Measurements from ENCODE around the gene SSBP3.

SSBP3 gene

DNA sequence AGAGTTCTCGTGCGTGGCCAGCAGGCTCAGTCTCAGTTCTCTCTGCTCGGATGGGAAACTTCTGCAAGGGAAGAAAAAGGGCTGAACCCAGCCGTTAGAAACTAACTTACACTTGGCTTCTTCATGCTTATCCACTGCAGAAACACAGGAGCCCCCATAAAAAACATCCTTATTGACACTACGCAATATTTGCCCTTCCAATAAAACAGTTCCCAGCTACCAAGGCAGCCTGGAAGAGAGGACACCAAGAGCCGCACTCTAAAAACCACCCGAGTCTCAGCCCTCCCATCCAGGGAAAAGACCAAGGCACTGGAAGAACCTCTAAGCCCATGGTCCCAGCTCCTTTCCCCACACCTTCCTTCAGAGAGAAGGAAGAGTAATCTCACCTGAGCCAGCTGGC is 61.1 kb downstream of the SSBP3 start:
- in situ Hi-C loops (cut with HindIII; ENCODE audit: low pct_unique_long_range_greater_than_20kb, low sequenced_read_pairs), result no loop called here
- TF ChIP-seq JUND (IDR thresholded peaks at IDR 0.05; ENCODE audit: low read depth), result no peak
- DNase-seq (ENCODE audit: low read depth in 1 of 2, low spot score in 1 of 2), result no peak

DNA sequence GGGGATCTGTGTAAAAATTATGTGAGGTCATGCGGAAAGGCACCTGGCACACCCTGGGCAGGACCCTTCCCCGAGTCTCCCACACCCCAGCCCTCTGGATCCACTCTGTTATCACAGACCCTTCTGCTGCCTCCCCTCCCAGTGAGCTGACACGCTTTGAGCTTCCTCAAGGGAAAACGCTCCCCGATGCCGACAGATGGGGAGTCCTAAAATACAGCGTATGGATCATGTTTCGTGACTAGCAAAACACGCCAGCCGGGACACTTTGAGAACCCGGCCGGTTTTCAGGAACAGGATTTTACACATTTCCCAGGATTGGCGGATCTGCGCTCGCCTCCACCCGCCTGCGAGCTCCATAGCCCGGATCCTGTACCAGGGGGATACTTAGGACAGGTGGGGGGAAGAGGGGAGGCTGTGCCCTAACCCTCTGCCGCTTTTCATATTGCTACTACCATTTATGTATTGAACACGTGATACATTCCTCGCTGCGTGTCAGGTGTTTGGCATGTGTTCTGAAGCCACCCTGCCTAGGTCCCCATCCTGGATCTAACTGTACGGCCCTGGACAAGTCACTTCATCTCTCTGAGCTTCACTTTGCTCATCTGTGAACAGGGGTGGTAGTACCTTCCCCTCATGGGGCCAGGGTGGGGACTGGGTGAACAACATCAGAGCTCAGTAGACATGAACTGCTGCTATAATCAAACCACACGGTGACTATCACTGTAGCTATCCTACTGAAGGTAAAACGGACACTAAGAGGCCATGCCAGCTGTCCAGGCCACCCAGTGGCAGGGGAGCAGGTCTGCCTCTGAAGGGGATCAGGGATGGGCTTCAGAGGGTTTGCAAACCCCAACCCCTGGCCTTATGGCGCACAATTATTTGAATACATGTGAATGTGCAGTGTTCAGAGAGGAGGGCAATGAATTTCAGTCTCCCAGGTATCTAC is 63.2 kb downstream of the SSBP3 start:
- DNase-seq (ENCODE audit: low read depth in 1 of 2, low spot score in 1 of 2), result no peak
- in situ Hi-C loops (cut with HindIII; ENCODE audit: low pct_unique_long_range_greater_than_20kb, low sequenced_read_pairs), result no loop called here
- no peak for TF ChIP-seq JUND (IDR thresholded peaks at IDR 0.05; ENCODE audit: low read depth)

DNA sequence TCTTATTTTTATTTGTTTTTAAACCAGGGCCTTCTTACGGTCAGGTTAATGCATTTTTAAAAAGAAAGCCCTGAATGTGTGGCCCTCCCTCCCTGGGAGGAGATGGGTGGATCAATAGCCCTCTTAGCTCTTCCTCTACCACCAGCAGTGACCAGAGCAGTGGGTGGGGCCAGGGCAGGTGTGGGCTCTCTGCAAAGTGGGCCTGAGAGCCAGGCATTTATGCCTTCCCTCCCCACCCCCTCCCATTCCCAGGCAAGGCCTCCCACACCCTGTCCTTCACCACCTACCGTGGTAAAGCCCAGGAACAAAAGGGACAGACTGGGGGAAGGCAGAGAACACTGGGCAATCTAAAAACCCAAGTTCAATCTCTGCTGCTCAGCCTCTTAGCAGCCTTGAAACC is 63.9 kb downstream of the SSBP3 start:
- no peak for DNase-seq (ENCODE audit: low read depth in 1 of 2, low spot score in 1 of 2)
- in situ Hi-C loops (cut with HindIII; ENCODE audit: low pct_unique_long_range_greater_than_20kb, low sequenced_read_pairs), result no loop called here
- no peak for TF ChIP-seq JUND (IDR thresholded peaks at IDR 0.05; ENCODE audit: low read depth)

DNA sequence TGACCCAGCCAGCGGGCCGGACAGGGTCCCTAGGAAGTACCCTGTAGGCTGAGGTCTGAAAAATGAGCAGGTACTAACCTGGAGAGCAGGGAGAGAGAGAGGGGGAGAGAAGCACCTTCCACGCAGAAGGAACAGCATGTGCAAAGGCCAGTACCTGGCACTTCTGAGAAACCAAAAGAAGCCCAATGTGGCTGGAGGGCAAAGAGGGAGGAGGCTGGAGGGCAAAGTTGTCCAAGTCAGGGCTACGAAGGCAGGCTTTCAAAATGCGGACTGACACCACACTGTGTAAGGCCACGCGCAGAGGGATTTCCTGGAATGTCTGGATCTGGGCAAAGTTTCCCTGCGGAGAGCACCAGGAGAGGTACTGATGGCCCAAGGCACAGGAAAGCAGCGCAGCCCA is 64.4 kb downstream of the SSBP3 start:
- no peak for TF ChIP-seq JUND (IDR thresholded peaks at IDR 0.05; ENCODE audit: low read depth)
- in situ Hi-C loops (cut with HindIII; ENCODE audit: low pct_unique_long_range_greater_than_20kb, low sequenced_read_pairs), result no loop called here
- DNase-seq (ENCODE audit: low read depth in 1 of 2, low spot score in 1 of 2), result no peak

DNA sequence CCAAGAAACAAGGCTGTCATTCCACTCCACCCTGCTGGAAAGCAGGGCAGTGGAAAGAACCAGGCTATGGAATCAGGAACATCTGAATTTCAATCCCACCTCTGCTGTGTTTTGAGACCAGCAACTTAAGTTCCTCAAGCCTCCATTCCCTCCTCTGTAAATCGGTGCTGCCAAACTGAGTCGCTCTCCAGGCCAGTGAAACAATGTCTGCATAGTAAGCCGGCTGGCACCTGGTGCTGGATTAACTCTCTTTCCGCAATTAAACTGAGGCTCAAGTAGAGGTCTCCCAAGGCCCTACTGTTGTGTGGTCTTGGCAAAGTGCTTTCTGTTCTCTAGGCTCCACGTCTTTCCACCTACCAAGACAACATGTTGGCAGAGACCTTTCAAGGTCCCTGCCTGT is 65.3 kb downstream of the SSBP3 start:
- no peak for TF ChIP-seq JUND (IDR thresholded peaks at IDR 0.05; ENCODE audit: low read depth)
- in situ Hi-C loops (cut with HindIII; ENCODE audit: low pct_unique_long_range_greater_than_20kb, low sequenced_read_pairs), result no loop called here
- DNase-seq (ENCODE audit: low read depth in 1 of 2, low spot score in 1 of 2), result no peak

DNA sequence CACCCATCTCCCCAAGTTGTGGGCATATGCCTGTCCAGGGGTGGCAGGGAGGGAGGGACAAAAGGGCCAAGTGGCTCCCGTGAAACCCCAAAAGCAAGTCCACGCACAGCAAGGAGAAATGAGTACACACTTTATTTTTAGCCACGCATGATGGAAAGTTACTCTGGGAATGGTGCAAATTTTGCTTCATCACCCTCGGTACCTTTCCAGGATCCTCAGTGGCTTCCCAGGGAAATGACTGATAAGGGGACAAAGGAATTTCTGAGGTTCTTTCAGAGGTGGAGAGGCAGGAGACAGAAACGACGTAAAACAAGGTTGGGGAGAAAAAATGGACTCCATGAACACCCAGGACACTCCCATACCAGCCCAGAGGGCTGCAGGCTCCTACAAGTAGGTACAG is 65.8 kb downstream of the SSBP3 start:
- DNase-seq (ENCODE audit: low read depth in 1 of 2, low spot score in 1 of 2), result no peak
- TF ChIP-seq JUND (IDR thresholded peaks at IDR 0.05; ENCODE audit: low read depth), result no peak
- in situ Hi-C loops (cut with HindIII; ENCODE audit: low pct_unique_long_range_greater_than_20kb, low sequenced_read_pairs), result no loop called here

DNA sequence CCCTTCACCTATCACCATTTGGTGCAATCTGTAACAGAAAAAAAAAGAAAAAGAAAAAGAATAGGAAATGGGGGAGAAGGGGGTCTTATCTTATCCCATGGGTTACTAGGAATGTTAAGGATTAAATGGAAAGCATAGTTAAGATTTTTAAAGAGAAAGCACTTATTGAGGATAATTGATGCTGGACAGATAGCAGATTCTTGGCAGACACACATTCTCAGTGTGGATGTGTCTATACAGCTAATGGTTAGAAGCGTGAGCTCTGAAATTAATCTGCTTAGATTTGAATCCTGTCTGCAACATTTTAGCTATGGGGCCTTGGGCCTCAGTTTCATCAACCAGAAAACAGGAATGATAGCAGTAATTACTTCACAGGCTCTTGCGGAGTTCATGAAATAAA is 67.1 kb downstream of the SSBP3 start:
- in situ Hi-C loops (cut with HindIII; ENCODE audit: low pct_unique_long_range_greater_than_20kb, low sequenced_read_pairs), result no loop called here
- TF ChIP-seq JUND (IDR thresholded peaks at IDR 0.05; ENCODE audit: low read depth), result no peak

DNA sequence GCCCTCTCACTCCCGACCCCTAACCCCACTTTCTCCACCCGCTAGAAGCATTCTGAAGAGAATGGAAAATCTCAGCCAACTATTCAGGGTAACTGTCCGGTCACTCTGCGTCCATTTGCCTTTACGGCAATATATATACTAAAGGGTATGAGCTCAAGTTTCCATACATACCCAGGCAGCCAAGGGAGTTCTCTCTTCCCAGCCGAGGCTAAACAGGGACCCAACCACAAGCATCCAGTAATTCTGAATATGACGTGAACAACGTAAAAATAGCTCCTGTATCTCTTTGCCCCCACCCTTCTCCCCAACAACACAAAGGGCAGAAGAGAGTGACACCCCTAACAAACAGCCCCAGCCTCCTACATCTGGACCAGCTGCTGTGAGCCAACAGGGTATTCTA is 67.7 kb downstream of the SSBP3 start:
- DNase-seq (ENCODE audit: low read depth in 1 of 2, low spot score in 1 of 2), result no peak
- in situ Hi-C loops (cut with HindIII; ENCODE audit: low pct_unique_long_range_greater_than_20kb, low sequenced_read_pairs), result no loop called here
- no peak for TF ChIP-seq JUND (IDR thresholded peaks at IDR 0.05; ENCODE audit: low read depth)

More for the DNA sequence above, 67.1 kb downstream of the SSBP3 start:
- DNase-seq (ENCODE audit: low read depth in 1 of 2, low spot score in 1 of 2), result no peak

DNA sequence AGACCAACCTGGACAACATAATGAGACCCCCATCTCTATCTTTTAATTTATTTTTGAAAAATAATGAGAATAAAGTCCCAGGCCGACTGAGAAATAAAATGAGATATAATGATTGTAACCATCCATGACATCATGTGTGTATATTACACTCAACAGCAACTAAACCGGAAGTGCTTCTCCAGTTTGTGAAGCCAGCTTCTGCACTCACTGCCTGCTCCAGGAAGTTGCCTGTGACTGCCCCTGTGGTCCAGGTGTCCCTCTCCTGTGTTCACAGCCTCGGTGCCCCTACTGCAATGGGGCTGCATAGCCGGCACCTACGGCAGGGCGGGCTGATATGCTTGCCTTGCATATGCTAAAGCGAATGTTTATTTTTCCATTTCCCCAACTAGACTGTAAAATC is 68.3 kb downstream of the SSBP3 start:
- no peak for TF ChIP-seq JUND (IDR thresholded peaks at IDR 0.05; ENCODE audit: low read depth)
- DNase-seq (ENCODE audit: low read depth in 1 of 2, low spot score in 1 of 2), result no peak
- in situ Hi-C loops (cut with HindIII; ENCODE audit: low pct_unique_long_range_greater_than_20kb, low sequenced_read_pairs), result no loop called here

DNA sequence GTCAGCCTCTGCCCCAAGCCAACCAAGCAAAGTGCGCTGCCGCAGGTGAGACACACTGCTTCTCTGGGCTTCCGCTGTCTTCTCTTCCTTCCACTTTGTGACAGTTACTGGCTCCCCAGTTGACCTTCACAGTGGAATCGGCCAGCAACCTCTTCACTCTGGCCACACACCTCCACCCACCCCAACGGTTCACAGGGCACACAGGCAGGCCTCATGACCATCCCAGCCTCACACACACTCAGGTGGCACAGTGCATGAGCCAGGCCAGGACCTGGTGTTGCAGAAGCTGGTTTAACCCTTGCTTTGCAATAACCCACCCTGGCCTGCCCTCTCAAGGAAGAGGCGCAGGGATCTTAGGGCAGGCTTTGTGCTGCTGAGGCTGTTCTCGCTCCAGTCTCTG is 69.2 kb downstream of the SSBP3 start:
- TF ChIP-seq JUND (IDR thresholded peaks at IDR 0.05; ENCODE audit: low read depth), result no peak
- DNase-seq (ENCODE audit: low read depth in 1 of 2, low spot score in 1 of 2), result no peak
- in situ Hi-C loops (cut with HindIII; ENCODE audit: low pct_unique_long_range_greater_than_20kb, low sequenced_read_pairs), result no loop called here

DNA sequence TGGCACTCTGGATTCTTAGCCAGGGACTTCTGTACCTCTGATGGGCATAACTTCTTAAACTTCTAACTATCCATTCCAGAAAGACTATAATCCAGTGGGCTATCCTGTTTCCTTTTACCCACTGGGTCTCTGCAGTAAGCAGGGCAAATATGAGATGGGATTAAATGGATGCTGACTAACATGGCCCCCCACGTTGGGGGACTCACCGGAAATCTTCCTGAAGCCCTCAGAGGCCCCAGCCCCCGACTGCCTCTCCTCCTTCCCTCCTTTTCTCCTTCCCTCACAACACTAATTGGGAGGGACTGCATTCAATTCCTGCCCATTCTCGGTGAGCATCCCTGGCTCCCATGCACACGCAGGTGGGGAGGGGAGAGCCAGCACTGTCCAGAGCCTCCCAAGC is 70.1 kb downstream of the SSBP3 start:
- in situ Hi-C loops (cut with HindIII; ENCODE audit: low pct_unique_long_range_greater_than_20kb, low sequenced_read_pairs), result no loop called here
- TF ChIP-seq JUND (IDR thresholded peaks at IDR 0.05; ENCODE audit: low read depth), result no peak

DNA sequence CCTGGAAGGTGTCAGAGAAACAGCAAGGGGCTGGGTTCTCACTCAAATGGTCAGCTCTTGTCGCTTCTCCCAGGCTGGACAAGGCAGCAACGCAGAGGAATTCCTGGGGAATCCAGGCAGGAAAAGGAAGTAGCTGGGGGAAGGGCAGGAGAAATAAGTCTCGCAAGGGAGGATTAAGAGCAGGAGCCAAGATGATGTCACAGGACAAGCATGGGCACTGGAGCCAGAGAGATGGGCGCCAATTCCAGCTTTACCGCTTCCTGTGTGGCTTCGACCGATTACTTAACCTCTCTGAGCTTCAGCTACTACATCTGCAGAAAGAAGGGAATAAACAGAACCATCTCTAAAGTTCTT is 70.5 kb downstream of the SSBP3 start:
- in situ Hi-C loops (cut with HindIII; ENCODE audit: low pct_unique_long_range_greater_than_20kb, low sequenced_read_pairs), result no loop called here
- peak in 1 of 2 experiments; percentile 24 for DNase-seq (ENCODE audit: low read depth in 1 of 2, low spot score in 1 of 2)
- no peak for TF ChIP-seq JUND (IDR thresholded peaks at IDR 0.05; ENCODE audit: low read depth)

More for the DNA sequence above, 70.1 kb downstream of the SSBP3 start:
- DNase-seq (ENCODE audit: low read depth in 1 of 2, low spot score in 1 of 2), result no peak

DNA sequence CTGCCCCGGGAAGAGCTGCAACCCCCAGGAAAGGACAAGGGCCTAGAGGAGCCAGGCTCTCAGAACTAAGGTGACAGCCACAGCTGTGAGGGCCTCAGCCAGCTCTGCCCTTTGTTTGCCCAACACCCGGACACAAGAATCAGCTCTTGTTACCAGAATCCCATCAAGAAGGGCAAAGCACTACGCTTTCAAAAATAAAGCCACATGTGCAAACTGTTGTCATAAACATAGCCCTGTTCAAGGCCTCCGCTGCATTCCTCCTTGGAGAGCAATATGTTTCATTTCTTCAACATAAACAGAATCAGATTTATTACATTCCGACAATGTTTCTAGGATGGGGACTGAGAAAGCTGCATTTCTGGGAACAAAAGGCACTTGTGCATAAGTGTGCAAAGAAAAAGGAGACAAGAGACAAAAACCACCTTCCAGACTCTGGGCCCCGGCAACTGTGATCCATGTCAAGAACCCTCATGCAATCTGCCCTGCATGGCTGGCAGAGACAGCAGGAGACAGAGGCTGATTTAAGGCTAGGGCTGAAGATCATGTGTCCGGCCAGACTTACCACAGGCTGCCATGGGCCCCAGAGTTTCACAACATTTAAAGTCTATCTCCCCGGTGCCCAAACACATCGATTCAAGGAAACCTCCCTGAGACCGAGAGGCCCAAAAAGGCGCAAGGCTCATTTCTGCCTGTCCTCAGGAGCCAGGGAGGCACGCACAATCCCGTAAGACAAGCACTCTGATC is 71.0 kb downstream of the SSBP3 start:
- DNase-seq (ENCODE audit: low read depth in 1 of 2, low spot score in 1 of 2), result no peak
- in situ Hi-C loops (cut with HindIII; ENCODE audit: low pct_unique_long_range_greater_than_20kb, low sequenced_read_pairs), result no loop called here
- TF ChIP-seq JUND (IDR thresholded peaks at IDR 0.05; ENCODE audit: low read depth), result no peak
